Endothelial cell of umbilical vein (primary cell): ENCODE results near the gene LYPLAL1. TPM values are rescaled to one million over a fixed set of nuclear protein-coding genes. Genes with fewer than 3 reads are reported as not detected.

Source experiments
- BruUV-seq: library from RNA; stranded (reverse); fragments of 400-500 nt; replicated peaks from 2 replicates; lab custom pipeline; 2021; lab: Mats Ljungman, UMichigan
- CTCF ChIA-PET: fragments of 300-600, 350-600 bp; sonication (Branson Sonifier 250); formaldehyde crosslinking; loops from one replicate; lab custom pipeline; 2021; ENCODE audit warnings: antibody characterized with exemption, inconsistent platforms; lab: Charles Lee
- POLR2A ChIA-PET: fragments of 300-600, 350-600 bp; sonication (Branson Sonifier 250); formaldehyde crosslinking; loops from one replicate; lab custom pipeline; 2021; ENCODE audit warnings: antibody characterized with exemption, inconsistent platforms; lab: Charles Lee
- DNase-seq: peaks from one replicate; pipeline ENCODE4 v3.0.0-alpha.2; 2011; ENCODE audit warnings: low read depth, low spot score
- FAIRE-seq: peaks from 2 replicates; lab custom pipeline; 2011; peaks lifted over from hg19 to GRCh38; lab: Jason Lieb, UNC
- H2AFZ ChIP-seq: 2 replicates; pipeline ENCODE4 v1.6.0; 2012; ENCODE audit warnings: low read depth, low read length, control low read depth, inconsistent platforms
- H3K27ac ChIP-seq: 2 replicates; pipeline ENCODE4 v1.5.1; 2011; ENCODE audit warnings: low read depth, mild to moderate bottlenecking, control low read depth, low read length, moderate library complexity; ENCODE audit not compliant: insufficient read depth
- H3K27me3 ChIP-seq, 2 experiments: 2 replicates each; pipeline versions ENCODE4 v1.6.0 to v1.6.1; 2011; ENCODE audit warnings: low read length in 2 of 2, mixed read lengths in 1 of 2; ENCODE audit not compliant: control insufficient read depth in 2 of 2, insufficient read depth in 2 of 2
- H3K36me3 ChIP-seq, 2 experiments: 2 replicates in 1 of 2; 3 replicates in 1 of 2; pipeline ENCODE4 v1.5.1; 2011; ENCODE audit warnings: low read length in 2 of 2, mild to moderate bottlenecking in 1 of 2, moderate library complexity in 1 of 2; ENCODE audit not compliant: control insufficient read depth in 2 of 2, insufficient read depth in 2 of 2; ENCODE audit errors: extremely low read depth in 1 of 2
- H3K4me1 ChIP-seq: 3 replicates; pipeline ENCODE4 v1.5.1; 2011; ENCODE audit warnings: mild to moderate bottlenecking, low read length; ENCODE audit not compliant: control insufficient read depth, insufficient read depth; ENCODE audit errors: extremely low read depth
- H3K4me2 ChIP-seq: 2 replicates; pipeline ENCODE4 v1.6.1; 2011; ENCODE audit warnings: low read length, control low read depth, mixed read lengths; ENCODE audit not compliant: insufficient read depth
- H3K4me3 ChIP-seq, 3 experiments: fragments of 200-600 bp in 1 of 3; sonication (generic), shearing (Covaris generic) in 1 of 3; replicated peaks in 1 of 3; 2 replicates each; pipeline ENCODE4 v1.5.1; 2011 to 2016; ENCODE audit warnings: control low read depth in 3 of 3, low read length in 3 of 3, mild to moderate bottlenecking in 2 of 3, inconsistent platforms in 1 of 3, low read depth in 1 of 3, moderate library complexity in 1 of 3; ENCODE audit not compliant: insufficient read depth in 1 of 3
- H3K79me2 ChIP-seq: 2 replicates; pipeline ENCODE4 v1.6.0; 2012; ENCODE audit warnings: low read length, inconsistent platforms; ENCODE audit not compliant: control insufficient read depth, insufficient read depth
- H3K9ac ChIP-seq: replicated peaks from 2 replicates; pipeline ENCODE3; 2011; ENCODE audit warnings: low read length, control low read depth; ENCODE audit not compliant: insufficient read depth; ENCODE audit errors: extremely low read depth
- H3K9me1 ChIP-seq: replicated peaks from 3 replicates; pipeline ENCODE4 v1.6.0; 2011; ENCODE audit warnings: mild to moderate bottlenecking, low read length; ENCODE audit not compliant: control insufficient read depth, insufficient read depth; ENCODE audit errors: extremely low read depth
- H3K9me3 ChIP-seq: replicated peaks from 2 replicates; pipeline ENCODE4 v1.5.1; 2012; ENCODE audit warnings: low read length, inconsistent platforms; ENCODE audit not compliant: control insufficient read depth, insufficient read depth
- H4K20me1 ChIP-seq: replicated peaks from 2 replicates; pipeline ENCODE3; 2011; ENCODE audit warnings: mild to moderate bottlenecking, low read length; ENCODE audit not compliant: control insufficient read depth, insufficient read depth; ENCODE audit errors: extremely low read depth
- CTCF ChIP-seq, 2 donors: IDR thresholded peaks; 1 replicate in 1 of 2; 2 replicates in 1 of 2; pipeline ENCODE4 v1.5.1; 2011; ENCODE audit warnings: low read length in 2 of 2, mild to moderate bottlenecking in 2 of 2, moderate library complexity in 2 of 2, control low read depth in 1 of 2, inconsistent platforms in 1 of 2, low read depth in 1 of 2; ENCODE audit not compliant: insufficient read depth in 1 of 2; ENCODE audit errors: extremely low read depth in 1 of 2
- EZH2 ChIP-seq: IDR thresholded peaks from 2 replicates; pipeline ENCODE4 v1.6.1; 2012; ENCODE audit warnings: borderline replicate concordance, low read depth, mild to moderate bottlenecking, moderate library complexity, low read length, inconsistent platforms; ENCODE audit not compliant: severe bottlenecking
- FOS ChIP-seq: IDR thresholded peaks from 2 replicates; pipeline ENCODE4 v1.6.1; 2011; ENCODE audit warnings: mild to moderate bottlenecking, low read length, moderate library complexity, borderline replicate concordance; ENCODE audit not compliant: insufficient read depth
- GATA2 ChIP-seq: IDR thresholded peaks from 2 replicates; pipeline ENCODE4 v1.7.0; 2011; ENCODE audit warnings: low read depth, mild to moderate bottlenecking, moderate library complexity, mixed read lengths, low read length; ENCODE audit not compliant: insufficient read length, insufficient read depth
- JUN ChIP-seq: IDR thresholded peaks from 2 replicates; pipeline ENCODE4 v1.6.1; 2011; ENCODE audit warnings: borderline replicate concordance, low read depth; ENCODE audit not compliant: insufficient read length, insufficient read depth
- MAX ChIP-seq: IDR thresholded peaks from 2 replicates; pipeline ENCODE4 v1.6.1; 2011; ENCODE audit not compliant: insufficient read depth, insufficient read length
- MYC ChIP-seq: IDR thresholded peaks from one replicate; pipeline ENCODE4 v1.6.1; 2011; ENCODE audit warnings: mild to moderate bottlenecking, low read depth, low read length
- POLR2A ChIP-seq: IDR thresholded peaks from 2 replicates; pipeline ENCODE4 v1.6.1; 2012; ENCODE audit warnings: low read depth, mild to moderate bottlenecking, control low read depth, low read length
- POLR2AphosphoS5 ChIP-seq: IDR thresholded peaks from 2 replicates; pipeline ENCODE4 v1.6.1; 2012; ENCODE audit warnings: low read depth, mild to moderate bottlenecking, control low read depth, low read length, moderate library complexity; ENCODE audit not compliant: insufficient read depth
- dilution Hi-C: fragments of 300-500 bp; cut with MboI; formaldehyde crosslinking; loops from one replicate; pipeline ENCODE4 v1.15.0; 2019; ENCODE audit warnings: low sequenced_read_pairs; ENCODE audit not compliant: extremely low pct_ligation_motif_present
- intact Hi-C: fragments of 100-400 bp; cut with micrococcal nuclease; formaldehyde crosslinking; loops from one replicate; pipeline ENCODE4 v1.10.0; 2022
- polyA plus RNA-seq, 4 experiments: library from polyadenylated mRNA; depleted of rRNA in 3 of 4; stranded (reverse) in 3 of 4; unstranded in 1 of 4; fragments of >200 nt; gene quantifications; 2 replicates each; pipeline versions ENCODE4 v1.2.1 to v1.2.3, GENCODE V29; 2011 to 2012; ENCODE audit warnings: missing spikeins in 1 of 4
- total RNA-seq: library from RNA; stranded (reverse); gene quantifications from 2 replicates; pipeline ENCODE4 v1.2.3, GENCODE V29; 2021

LYPLAL1 gene
- total and polyA plus RNA-seq, 2 donors (not counting 3 experiments of a cell fraction or from before 2014, with no cell fraction given) = 7.4 to 25.4 TPM

GRCh38 chr1:219174460-219175211, 958 bp downstream of the LYPLAL1 start:
- Histone ChIP-seq H3K36me3 (no peaks in the 10 kb centered on the region), H3K4me2 (peak overlapping the region; percentile 99), H3K27me3 (no peaks in the 10 kb centered on the region), H3K4me3 (peak overlapping the region; percentile 78 to 90 (median 86)), H3K79me2 (peaks cover 19% of the 10 kb centered on the region), H4K20me1 (no peaks in the 10 kb centered on the region), H3K4me1 (peaks cover 15% of the 10 kb centered on the region), H2AFZ (peak overlapping the region; percentile 89), H3K9me3 (no peaks in the 10 kb centered on the region), H3K9me1 (no peaks in the 10 kb centered on the region), H3K9ac (peak overlapping the region; percentile 92), H3K27ac (peak overlapping the region; percentile 80)
- DNase-seq (peak; percentile 90), FAIRE-seq (peak; percentile 46)
- dilution Hi-C loops (no loop called here), intact Hi-C loops (loop anchor here (1.0 to 5.0 kb wide), 4 partner anchors 9 to 826 kb away; no protein-coding TSS in a partner anchor)
- TSS peak; percentile 81 for BruUV-seq
- TF ChIP-seq POLR2A = no peak
- TF ChIP-seq MAX = no peak
- TF ChIP-seq FOS = no peak
- TF ChIP-seq MYC = no peak
- no peak for TF ChIP-seq JUN
- no peak for TF ChIP-seq GATA2
- TF ChIP-seq CTCF (IDR thresholded peaks at IDR 0.05; ENCODE audit: extremely low read depth in 1 of 2, insufficient read depth in 1 of 2, low read depth in 1 of 2, low read length in 2 of 2) = no peak
- TF ChIP-seq EZH2 = no peak
- no peak for TF ChIP-seq POLR2AphosphoS5
- ChIA-PET CTCF (interaction anchor here (1.0 to 2.0 kb wide), 4 partner anchors 12 to 211 kb away, joined by 3 to 8 read pairs (median 3); no protein-coding TSS in a partner anchor), POLR2A (no interaction called here)
